ENCODE measurements around the gene SMIM32. TPM values are rescaled to one million over a fixed set of nuclear protein-coding genes. Genes with fewer than 3 reads are reported as not detected.

Gene SMIM32
- total and polyA plus RNA-seq, 5 donors from 2014 or later: not detected

GRCh38 chr5:136213919-136214493 is 21.0 kb upstream of the SMIM32 start:
- Histone ChIP-seq H3K4me3 (ENCODE audit: low read depth, low read length) (no peak overlapping the region), H3K36me3 (ENCODE audit: control insufficient read depth, insufficient read depth, low read length) (no peaks in the 10 kb centered on the region), H3K9me3 (ENCODE audit: control insufficient read depth in 2 of 2, low read length in 2 of 2) (no peaks in the 10 kb centered on the region), H3K4me1 (ENCODE audit: control insufficient read depth, insufficient read depth, low read length, poor library complexity, severe bottlenecking) (no peaks in the 10 kb centered on the region), H3K27me3 (ENCODE audit: control insufficient read depth, insufficient read depth, low read length) (no peaks in the 10 kb centered on the region), H3K27ac (ENCODE audit: insufficient read depth, low read length, poor library complexity, severe bottlenecking) (no peak overlapping the region)
- no peaks in the 10 kb centered on the region for H3K9me3 Mint-ChIP-seq
- H3K36me3 Mint-ChIP-seq: no peaks in the 10 kb centered on the region
- ATAC-seq (ENCODE audit: low read depth in 2 of 2) (no peak), DNase-seq (no peak)
- H3K4me3 Mint-ChIP-seq: no peak overlapping the region
- H3K27me3 Mint-ChIP-seq: peaks cover 15% of the 10 kb centered on the region
- H3K4me1 Mint-ChIP-seq: no peaks in the 10 kb centered on the region
- no peak overlapping the region for H3K27ac Mint-ChIP-seq

GRCh38 chr5:136212252-136212721 is 19.3 kb upstream of the SMIM32 start:
- Histone ChIP-seq H3K4me3 (ENCODE audit: low read depth, low read length) (no peak overlapping the region), H3K9me3 (ENCODE audit: control insufficient read depth in 2 of 2, low read length in 2 of 2) (no peaks in the 10 kb centered on the region), H3K27ac (ENCODE audit: insufficient read depth, low read length, poor library complexity, severe bottlenecking) (no peak overlapping the region), H3K36me3 (ENCODE audit: control insufficient read depth, insufficient read depth, low read length) (no peaks in the 10 kb centered on the region), H3K4me1 (ENCODE audit: control insufficient read depth, insufficient read depth, low read length, poor library complexity, severe bottlenecking) (no peaks in the 10 kb centered on the region), H3K27me3 (ENCODE audit: control insufficient read depth, insufficient read depth, low read length) (no peaks in the 10 kb centered on the region)
- no peak for ATAC-seq (ENCODE audit: low read depth in 2 of 2)
- H3K27me3 Mint-ChIP-seq: peaks cover 12% of the 10 kb centered on the region
- no peaks in the 10 kb centered on the region for H3K36me3 Mint-ChIP-seq
- H3K27ac Mint-ChIP-seq: no peak overlapping the region
- H3K4me1 Mint-ChIP-seq: no peaks in the 10 kb centered on the region
- DNase-seq: peak; percentile 12 to 22 (median 13)
- no peak overlapping the region for H3K4me3 Mint-ChIP-seq
- no peaks in the 10 kb centered on the region for H3K9me3 Mint-ChIP-seq

GRCh38 chr5:136211282-136212040 is 18.5 kb upstream of the SMIM32 start:
- Histone ChIP-seq H3K4me1 (ENCODE audit: control insufficient read depth, insufficient read depth, low read length, poor library complexity, severe bottlenecking) (no peaks in the 10 kb centered on the region), H3K27ac (ENCODE audit: insufficient read depth, low read length, poor library complexity, severe bottlenecking) (no peak overlapping the region), H3K9me3 (ENCODE audit: control insufficient read depth in 2 of 2, low read length in 2 of 2) (no peaks in the 10 kb centered on the region), H3K27me3 (ENCODE audit: control insufficient read depth, insufficient read depth, low read length) (no peaks in the 10 kb centered on the region), H3K4me3 (ENCODE audit: low read depth, low read length) (no peak overlapping the region), H3K36me3 (ENCODE audit: control insufficient read depth, insufficient read depth, low read length) (no peaks in the 10 kb centered on the region)
- Mint-ChIP-seq H3K27me3 (peaks cover 12% of the 10 kb centered on the region), H3K4me1 (no peaks in the 10 kb centered on the region), H3K36me3 (no peaks in the 10 kb centered on the region), H3K9me3 (no peaks in the 10 kb centered on the region), H3K4me3 (no peak overlapping the region), H3K27ac (no peak overlapping the region)
- no peak for DNase-seq
- no peak for ATAC-seq (ENCODE audit: low read depth in 2 of 2)

GRCh38 chr5:136210259-136210658 is 17.3 kb upstream of the SMIM32 start:
- no peak overlapping the region for H3K4me3 Mint-ChIP-seq
- H3K4me1 Mint-ChIP-seq: no peaks in the 10 kb centered on the region
- no peaks in the 10 kb centered on the region for H3K9me3 ChIP-seq (ENCODE audit: control insufficient read depth in 2 of 2, low read length in 2 of 2)
- H3K27ac Mint-ChIP-seq: no peak overlapping the region
- no peaks in the 10 kb centered on the region for H3K9me3 Mint-ChIP-seq
- no peaks in the 10 kb centered on the region for H3K36me3 Mint-ChIP-seq
- ATAC-seq (ENCODE audit: low read depth in 2 of 2) (no peak), DNase-seq (no peak)
- H3K27me3 ChIP-seq (ENCODE audit: control insufficient read depth, insufficient read depth, low read length): no peaks in the 10 kb centered on the region
- no peak overlapping the region for H3K4me3 ChIP-seq (ENCODE audit: low read depth, low read length)
- no peak overlapping the region for H3K27ac ChIP-seq (ENCODE audit: insufficient read depth, low read length, poor library complexity, severe bottlenecking)
- H3K27me3 Mint-ChIP-seq: peaks cover 8% of the 10 kb centered on the region
- no peaks in the 10 kb centered on the region for H3K36me3 ChIP-seq (ENCODE audit: control insufficient read depth, insufficient read depth, low read length)
- H3K4me1 ChIP-seq (ENCODE audit: control insufficient read depth, insufficient read depth, low read length, poor library complexity, severe bottlenecking): no peaks in the 10 kb centered on the region

- Mint-ChIP-seq H3K4me1 (no peaks in the 10 kb centered on the region), H3K27ac (no peak overlapping the region), H3K4me3 (no peak overlapping the region), H3K9me3 (peaks cover 0 to 1% (median 0%) of the 10 kb centered on the region in 7 donors), H3K27me3 (peaks cover 5% of the 10 kb centered on the region), H3K36me3 (no peaks in the 10 kb centered on the region)
- no peak overlapping the region for H3K27ac ChIP-seq (ENCODE audit: insufficient read depth, low read length, poor library complexity, severe bottlenecking)
- H3K4me3 ChIP-seq (ENCODE audit: low read depth, low read length): no peak overlapping the region
- no peaks in the 10 kb centered on the region for H3K27me3 ChIP-seq (ENCODE audit: control insufficient read depth, insufficient read depth, low read length)
- DNase-seq (no peak), ATAC-seq (ENCODE audit: low read depth in 2 of 2) (no peak)
- no peaks in the 10 kb centered on the region for H3K36me3 ChIP-seq (ENCODE audit: control insufficient read depth, insufficient read depth, low read length)
- H3K9me3 ChIP-seq (ENCODE audit: control insufficient read depth in 2 of 2, low read length in 2 of 2): no peaks in the 10 kb centered on the region
- H3K4me1 ChIP-seq (ENCODE audit: control insufficient read depth, insufficient read depth, low read length, poor library complexity, severe bottlenecking): no peaks in the 10 kb centered on the region
These were observed 16.5 kb upstream of the SMIM32 start for GRCh38 chr5:136209346-136209910.

GRCh38 chr5:136208916-136209315 is 16.0 kb upstream of the SMIM32 start:
- H3K9me3 Mint-ChIP-seq: peaks cover 0 to 1% (median 0%) of the 10 kb centered on the region in 7 donors

GRCh38 chr5:136207631-136208030 is 14.7 kb upstream of the SMIM32 start:
- ATAC-seq (ENCODE audit: low read depth in 2 of 2) (no peak), DNase-seq (no peak)
- no peaks in the 10 kb centered on the region for H3K4me1 Mint-ChIP-seq
- Histone ChIP-seq H3K9me3 (ENCODE audit: control insufficient read depth in 2 of 2, low read length in 2 of 2) (no peaks in the 10 kb centered on the region), H3K4me1 (ENCODE audit: control insufficient read depth, insufficient read depth, low read length, poor library complexity, severe bottlenecking) (no peaks in the 10 kb centered on the region), H3K36me3 (ENCODE audit: control insufficient read depth, insufficient read depth, low read length) (no peaks in the 10 kb centered on the region), H3K4me3 (ENCODE audit: low read depth, low read length) (no peak overlapping the region), H3K27ac (ENCODE audit: insufficient read depth, low read length, poor library complexity, severe bottlenecking) (no peak overlapping the region), H3K27me3 (ENCODE audit: control insufficient read depth, insufficient read depth, low read length) (no peaks in the 10 kb centered on the region)
- H3K36me3 Mint-ChIP-seq: no peaks in the 10 kb centered on the region
- H3K27me3 Mint-ChIP-seq: peaks cover 7% of the 10 kb centered on the region
- no peak overlapping the region for H3K27ac Mint-ChIP-seq
- H3K9me3 Mint-ChIP-seq: peaks cover 0 to 1% (median 0%) of the 10 kb centered on the region in 7 donors
- no peak overlapping the region for H3K4me3 Mint-ChIP-seq

More at GRCh38 chr5:136208916-136209315, 16.0 kb upstream of the SMIM32 start:
- no peaks in the 10 kb centered on the region for H3K36me3 Mint-ChIP-seq
- no peak overlapping the region for H3K4me3 Mint-ChIP-seq
- peaks cover 4% of the 10 kb centered on the region for H3K27me3 Mint-ChIP-seq
- no peak for DNase-seq
- no peaks in the 10 kb centered on the region for H3K4me1 Mint-ChIP-seq
- H3K27me3 ChIP-seq (ENCODE audit: control insufficient read depth, insufficient read depth, low read length): no peaks in the 10 kb centered on the region
- no peaks in the 10 kb centered on the region for H3K4me1 ChIP-seq (ENCODE audit: control insufficient read depth, insufficient read depth, low read length, poor library complexity, severe bottlenecking)
- no peaks in the 10 kb centered on the region for H3K9me3 ChIP-seq (ENCODE audit: control insufficient read depth in 2 of 2, low read length in 2 of 2)
- no peak overlapping the region for H3K27ac Mint-ChIP-seq
- H3K4me3 ChIP-seq (ENCODE audit: low read depth, low read length): no peak overlapping the region
- no peaks in the 10 kb centered on the region for H3K36me3 ChIP-seq (ENCODE audit: control insufficient read depth, insufficient read depth, low read length)
- no peak overlapping the region for H3K27ac ChIP-seq (ENCODE audit: insufficient read depth, low read length, poor library complexity, severe bottlenecking)
- ATAC-seq (ENCODE audit: low read depth in 2 of 2): no peak
